GM18868 (cell line): Measurements from ENCODE around the gene WBP2.

Source experiments
- ATAC-seq: cut with Tn5 transposase; IDR thresholded peaks from one replicate; pipeline ENCODE4 v1.9.1; 2021; ENCODE audit warnings: mild to moderate bottlenecking, moderate library complexity; ENCODE audit not compliant: unreplicated experiment

Gene WBP2

GRCh38 chr17:75845058-75845711, 9.9 kb downstream of the WBP2 start:
- peak; percentile 66 for ATAC-seq

- peak; percentile 3 for ATAC-seq
Observed at GRCh38 chr17:75844530-75845057, 10.5 kb downstream of the WBP2 start.

- no peak for ATAC-seq
Observed at GRCh38 chr17:75843577-75844529, 11.3 kb downstream of the WBP2 start, which contains the start of gene UNC13D. Gene UNC13D (minus strand): TSS chr17:75844404. CDS start chr17:75844337, 67 bp downstream.

GRCh38 chr17:75842963-75843576, 12.1 kb downstream of the WBP2 start:
- no peak for ATAC-seq

GRCh38 chr17:75842411-75842810, 12.7 kb downstream of the WBP2 start:
- no peak for ATAC-seq

- ATAC-seq = no peak
Observed at GRCh38 chr17:75840799-75841164, 14.4 kb downstream of the WBP2 start.

GRCh38 chr17:75839942-75840798, 15.0 kb downstream of the WBP2 start:
- ATAC-seq = no peak

GRCh38 chr17:75838410-75838809, 16.7 kb downstream of the WBP2 start:
- ATAC-seq = no peak

- ATAC-seq = no peak
Observed at GRCh38 chr17:75837899-75838298, 17.2 kb downstream of the WBP2 start.

- no peak for ATAC-seq
Observed at GRCh38 chr17:75836605-75837004, 18.5 kb downstream of the WBP2 start.

GRCh38 chr17:75835654-75835987, 19.5 kb downstream of the WBP2 start:
- ATAC-seq = no peak

GRCh38 chr17:75834928-75835653, 20.0 kb downstream of the WBP2 start:
- ATAC-seq = no peak

GRCh38 chr17:75834279-75834920, 20.7 kb downstream of the WBP2 start:
- no peak for ATAC-seq

GRCh38 chr17:75832652-75833400, 22.3 kb downstream of the WBP2 start:
- no peak for ATAC-seq

GRCh38 chr17:75832164-75832651, 22.9 kb downstream of the WBP2 start:
- no peak for ATAC-seq

- ATAC-seq = no peak
Observed at GRCh38 chr17:75831032-75831571, 24.0 kb downstream of the WBP2 start.

- ATAC-seq = no peak
Observed at GRCh38 chr17:75830164-75831031, 24.7 kb downstream of the WBP2 start.
